Endothelial cell of umbilical vein (primary cell): ENCODE measurements around the gene CCDC34.

Source experiments
- GATA2 ChIP-seq: IDR thresholded peaks from 2 replicates; pipeline ENCODE4 v1.7.0; 2011; ENCODE audit warnings: low read depth, mild to moderate bottlenecking, moderate library complexity, mixed read lengths, low read length; ENCODE audit not compliant: insufficient read length, insufficient read depth
- TF ChIP-seq, protein P1 (sequence below), 2 donors: IDR thresholded peaks; 1 replicate in 1 of 2; 2 replicates in 1 of 2; pipeline ENCODE4 v1.5.1; 2011; ENCODE audit warnings: low read length in 2 of 2, mild to moderate bottlenecking in 2 of 2, moderate library complexity in 2 of 2, control low read depth in 1 of 2, inconsistent platforms in 1 of 2, low read depth in 1 of 2; ENCODE audit not compliant: insufficient read depth in 1 of 2; ENCODE audit errors: extremely low read depth in 1 of 2
- TF ChIP-seq, protein P2 (sequence below): IDR thresholded peaks from 2 replicates; pipeline ENCODE4 v1.6.1; 2011; ENCODE audit not compliant: insufficient read depth, insufficient read length

DNA sequence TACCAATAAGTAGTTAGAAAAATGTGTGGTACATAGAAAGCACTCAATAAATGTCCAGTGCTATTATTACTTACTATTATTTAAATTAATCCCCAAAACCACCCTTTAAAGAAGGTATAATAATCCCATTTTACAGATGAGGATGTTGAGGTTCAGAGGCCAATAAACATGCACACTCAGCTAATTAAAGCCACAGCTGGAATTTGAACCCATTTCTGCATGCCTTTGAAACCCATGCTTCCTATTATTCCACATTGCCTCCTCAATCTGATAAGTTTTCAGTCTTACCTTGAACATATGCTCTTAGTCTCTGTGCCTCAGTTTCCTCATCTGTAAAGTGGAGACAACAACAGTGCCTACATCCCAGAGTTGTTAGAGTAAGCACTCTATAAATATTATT, 52.8 kb downstream of the CCDC34 start:
- TF ChIP-seq, protein P1, sequence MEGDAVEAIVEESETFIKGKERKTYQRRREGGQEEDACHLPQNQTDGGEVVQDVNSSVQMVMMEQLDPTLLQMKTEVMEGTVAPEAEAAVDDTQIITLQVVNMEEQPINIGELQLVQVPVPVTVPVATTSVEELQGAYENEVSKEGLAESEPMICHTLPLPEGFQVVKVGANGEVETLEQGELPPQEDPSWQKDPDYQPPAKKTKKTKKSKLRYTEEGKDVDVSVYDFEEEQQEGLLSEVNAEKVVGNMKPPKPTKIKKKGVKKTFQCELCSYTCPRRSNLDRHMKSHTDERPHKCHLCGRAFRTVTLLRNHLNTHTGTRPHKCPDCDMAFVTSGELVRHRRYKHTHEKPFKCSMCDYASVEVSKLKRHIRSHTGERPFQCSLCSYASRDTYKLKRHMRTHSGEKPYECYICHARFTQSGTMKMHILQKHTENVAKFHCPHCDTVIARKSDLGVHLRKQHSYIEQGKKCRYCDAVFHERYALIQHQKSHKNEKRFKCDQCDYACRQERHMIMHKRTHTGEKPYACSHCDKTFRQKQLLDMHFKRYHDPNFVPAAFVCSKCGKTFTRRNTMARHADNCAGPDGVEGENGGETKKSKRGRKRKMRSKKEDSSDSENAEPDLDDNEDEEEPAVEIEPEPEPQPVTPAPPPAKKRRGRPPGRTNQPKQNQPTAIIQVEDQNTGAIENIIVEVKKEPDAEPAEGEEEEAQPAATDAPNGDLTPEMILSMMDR (IDR thresholded peaks at IDR 0.05; ENCODE audit: extremely low read depth in 1 of 2, insufficient read depth in 1 of 2, low read depth in 1 of 2, low read length in 2 of 2), result no peak
- no peak for TF ChIP-seq GATA2
- TF ChIP-seq, protein P2, sequence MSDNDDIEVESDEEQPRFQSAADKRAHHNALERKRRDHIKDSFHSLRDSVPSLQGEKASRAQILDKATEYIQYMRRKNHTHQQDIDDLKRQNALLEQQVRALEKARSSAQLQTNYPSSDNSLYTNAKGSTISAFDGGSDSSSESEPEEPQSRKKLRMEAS, result no peak
